ENCODE results near the gene CNNM2. TPM values are rescaled to one million over a fixed set of nuclear protein-coding genes. Genes with fewer than 3 reads are reported as not detected.

The CNNM2 gene
- total RNA-seq, 1 donor: 9.4 TPM

DNA sequence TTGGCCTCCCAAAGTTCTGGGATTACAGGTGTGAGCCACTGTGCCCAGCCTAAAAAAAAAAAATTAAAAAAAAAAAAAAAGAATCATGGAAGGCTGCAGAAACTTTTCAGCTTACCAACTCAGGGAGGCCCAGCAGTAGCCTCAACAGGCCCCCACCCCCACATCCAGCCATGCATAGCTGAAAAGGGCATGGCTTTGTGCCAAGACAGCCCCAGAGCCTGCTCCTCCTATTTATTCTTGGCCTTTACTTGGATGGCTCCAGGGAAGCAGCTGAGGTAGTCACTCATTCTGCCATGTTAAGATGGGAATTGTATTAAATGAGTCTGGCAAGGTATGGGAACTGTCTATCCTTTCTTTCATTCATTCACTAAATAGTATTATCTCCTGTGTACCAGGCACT lies 13.7 kb upstream of the CNNM2 start:
- H3K36me3 ChIP-seq (ENCODE audit: insufficient read depth, low read length): no peaks in the 10 kb centered on the region
- no peak for DNase-seq (ENCODE audit: insufficient read length, low spot score, missing footprints)
- no peaks in the 10 kb centered on the region for H3K4me1 ChIP-seq (ENCODE audit: insufficient read depth, low read length)
- no peak overlapping the region for H2AFZ ChIP-seq (ENCODE audit: low read length)
- H3K27ac ChIP-seq (ENCODE audit: low read depth, low read length): no peak overlapping the region
- H3K4me2 ChIP-seq (ENCODE audit: insufficient read depth, low read length): no peak overlapping the region
- H3K9me3 ChIP-seq (ENCODE audit: low read depth, low read length): no peaks in the 10 kb centered on the region
- no peaks in the 10 kb centered on the region for H3K27me3 ChIP-seq (ENCODE audit: insufficient read depth, low read length)
- no peaks in the 10 kb centered on the region for H4K20me1 ChIP-seq (ENCODE audit: insufficient read depth, low read length)
- no peak overlapping the region for H3K4me3 ChIP-seq (ENCODE audit: insufficient read depth, low read length)
- no peaks in the 10 kb centered on the region for H3K79me2 ChIP-seq (ENCODE audit: insufficient read depth, low read length)
- TF ChIP-seq, protein P1, sequence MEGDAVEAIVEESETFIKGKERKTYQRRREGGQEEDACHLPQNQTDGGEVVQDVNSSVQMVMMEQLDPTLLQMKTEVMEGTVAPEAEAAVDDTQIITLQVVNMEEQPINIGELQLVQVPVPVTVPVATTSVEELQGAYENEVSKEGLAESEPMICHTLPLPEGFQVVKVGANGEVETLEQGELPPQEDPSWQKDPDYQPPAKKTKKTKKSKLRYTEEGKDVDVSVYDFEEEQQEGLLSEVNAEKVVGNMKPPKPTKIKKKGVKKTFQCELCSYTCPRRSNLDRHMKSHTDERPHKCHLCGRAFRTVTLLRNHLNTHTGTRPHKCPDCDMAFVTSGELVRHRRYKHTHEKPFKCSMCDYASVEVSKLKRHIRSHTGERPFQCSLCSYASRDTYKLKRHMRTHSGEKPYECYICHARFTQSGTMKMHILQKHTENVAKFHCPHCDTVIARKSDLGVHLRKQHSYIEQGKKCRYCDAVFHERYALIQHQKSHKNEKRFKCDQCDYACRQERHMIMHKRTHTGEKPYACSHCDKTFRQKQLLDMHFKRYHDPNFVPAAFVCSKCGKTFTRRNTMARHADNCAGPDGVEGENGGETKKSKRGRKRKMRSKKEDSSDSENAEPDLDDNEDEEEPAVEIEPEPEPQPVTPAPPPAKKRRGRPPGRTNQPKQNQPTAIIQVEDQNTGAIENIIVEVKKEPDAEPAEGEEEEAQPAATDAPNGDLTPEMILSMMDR (IDR thresholded peaks at IDR 0.05; ENCODE audit: extremely low read depth, low read depth, low read length): no peak

- Histone ChIP-seq H3K36me3 (ENCODE audit: insufficient read depth, low read length) (no peaks in the 10 kb centered on the region), H4K20me1 (ENCODE audit: insufficient read depth, low read length) (no peaks in the 10 kb centered on the region), H3K27ac (ENCODE audit: low read depth, low read length) (no peak overlapping the region), H2AFZ (ENCODE audit: low read length) (no peak overlapping the region), H3K9me3 (ENCODE audit: low read depth, low read length) (no peaks in the 10 kb centered on the region), H3K4me1 (ENCODE audit: insufficient read depth, low read length) (no peaks in the 10 kb centered on the region), H3K4me2 (ENCODE audit: insufficient read depth, low read length) (no peak overlapping the region), H3K27me3 (ENCODE audit: insufficient read depth, low read length) (no peaks in the 10 kb centered on the region), H3K4me3 (ENCODE audit: insufficient read depth, low read length) (no peak overlapping the region), H3K79me2 (ENCODE audit: insufficient read depth, low read length) (no peaks in the 10 kb centered on the region)
- TF ChIP-seq, protein P1 (IDR thresholded peaks at IDR 0.05; ENCODE audit: extremely low read depth, low read depth, low read length): no peak
- DNase-seq (ENCODE audit: insufficient read length, low spot score, missing footprints): no peak
Measured at GRCh38 chr10:102906507-102906906, 11.6 kb upstream of the CNNM2 start.

DNA sequence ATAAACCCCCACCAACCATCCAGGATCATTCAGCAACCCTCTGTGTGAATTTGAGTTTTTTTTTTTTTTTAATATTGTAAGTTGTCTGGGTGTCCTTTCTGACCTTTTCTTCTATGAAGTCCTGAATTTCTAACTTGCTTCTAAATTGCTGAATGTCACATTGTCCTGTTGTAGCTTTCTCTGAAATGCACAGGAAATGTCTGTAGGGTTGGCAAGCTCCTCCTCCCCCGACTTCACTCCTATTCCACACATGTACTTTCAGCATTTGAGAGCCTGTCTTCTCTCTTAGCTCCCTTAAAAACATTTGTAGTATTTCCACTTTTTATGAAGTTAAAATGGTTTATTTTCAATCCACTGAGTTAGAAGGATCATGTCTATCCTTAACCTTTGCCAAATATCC lies 3.3 kb upstream of the CNNM2 start:
- Histone ChIP-seq H4K20me1 (ENCODE audit: insufficient read depth, low read length) (no peaks in the 10 kb centered on the region), H3K4me1 (ENCODE audit: insufficient read depth, low read length) (peaks cover 7% of the 10 kb centered on the region), H3K79me2 (ENCODE audit: insufficient read depth, low read length) (peaks cover 4% of the 10 kb centered on the region), H3K27me3 (ENCODE audit: insufficient read depth, low read length) (peaks cover 12% of the 10 kb centered on the region), H2AFZ (ENCODE audit: low read length) (no peak overlapping the region), H3K36me3 (ENCODE audit: insufficient read depth, low read length) (no peaks in the 10 kb centered on the region), H3K27ac (ENCODE audit: low read depth, low read length) (no peak overlapping the region), H3K4me2 (ENCODE audit: insufficient read depth, low read length) (no peak overlapping the region), H3K9me3 (ENCODE audit: low read depth, low read length) (no peaks in the 10 kb centered on the region), H3K4me3 (ENCODE audit: insufficient read depth, low read length) (no peak overlapping the region)
- TF ChIP-seq, protein P1 (IDR thresholded peaks at IDR 0.05; ENCODE audit: extremely low read depth, low read depth, low read length): no peak
- DNase-seq (ENCODE audit: insufficient read length, low spot score, missing footprints): no peak

- Histone ChIP-seq H3K4me3 (ENCODE audit: insufficient read depth, low read length) (no peak overlapping the region), H3K4me1 (ENCODE audit: insufficient read depth, low read length) (peaks cover 14% of the 10 kb centered on the region), H3K79me2 (ENCODE audit: insufficient read depth, low read length) (peaks cover 4% of the 10 kb centered on the region), H3K9me3 (ENCODE audit: low read depth, low read length) (no peaks in the 10 kb centered on the region), H3K36me3 (ENCODE audit: insufficient read depth, low read length) (no peaks in the 10 kb centered on the region), H3K4me2 (ENCODE audit: insufficient read depth, low read length) (no peak overlapping the region), H3K27ac (ENCODE audit: low read depth, low read length) (no peak overlapping the region), H4K20me1 (ENCODE audit: insufficient read depth, low read length) (no peaks in the 10 kb centered on the region), H2AFZ (ENCODE audit: low read length) (no peak overlapping the region), H3K27me3 (ENCODE audit: insufficient read depth, low read length) (peaks cover 19% of the 10 kb centered on the region)
- DNase-seq (ENCODE audit: insufficient read length, low spot score, missing footprints): no peak
- TF ChIP-seq, protein P1 (IDR thresholded peaks at IDR 0.05; ENCODE audit: extremely low read depth, low read depth, low read length): no peak
Measured at GRCh38 chr10:102916173-102916572, 1.9 kb upstream of the CNNM2 start.

Measured in osteoblast (primary cell).